Activated naive CD4-positive, alpha-beta T cell (primary cell): ENCODE data around the gene SLC19A1.

Source experiments
- DNase-seq, 4 experiments: peaks; one replicate each; lab custom pipeline; 2025; lab: John Stamatoyannopoulos, UW

SLC19A1 gene

GRCh38 chr21:45545236-45545570, 3.0 kb upstream of the SLC19A1 start:
- no peak for DNase-seq

- DNase-seq, result no peak
These were observed 2.4 kb upstream of the SLC19A1 start for GRCh38 chr21:45544449-45545235.

- DNase-seq, result no peak
These were observed 1.6 kb upstream of the SLC19A1 start for GRCh38 chr21:45543710-45544448.

- DNase-seq, result no peak
These were observed 1.1 kb upstream of the SLC19A1 start for GRCh38 chr21:45543371-45543709.

GRCh38 chr21:45542667-45543370, 579 bp upstream of the SLC19A1 start:
- DNase-seq, result no peak

- peak; percentile 46 to 70 (median 54) for DNase-seq
These were observed 810 bp downstream of the SLC19A1 start for GRCh38 chr21:45541221-45542039.

GRCh38 chr21:45540601-45540970, 1.7 kb downstream of the SLC19A1 start:
- DNase-seq, result no peak

- no peak for DNase-seq
These were observed 2.2 kb downstream of the SLC19A1 start for GRCh38 chr21:45539796-45540600.

- no peak for DNase-seq
These were observed 3.0 kb downstream of the SLC19A1 start for GRCh38 chr21:45539046-45539795.

GRCh38 chr21:45538381-45539045, 3.7 kb downstream of the SLC19A1 start:
- DNase-seq, result no peak

GRCh38 chr21:45537746-45538291, 4.4 kb downstream of the SLC19A1 start:
- DNase-seq, result no peak

GRCh38 chr21:45537111-45537745, 5.0 kb downstream of the SLC19A1 start:
- no peak for DNase-seq

- no peak for DNase-seq
These were observed 5.7 kb downstream of the SLC19A1 start for GRCh38 chr21:45536301-45537081.

GRCh38 chr21:45535341-45536081, 6.7 kb downstream of the SLC19A1 start:
- DNase-seq, result no peak

- DNase-seq, result no peak
These were observed 7.5 kb downstream of the SLC19A1 start for GRCh38 chr21:45534636-45535331.

GRCh38 chr21:45533846-45534635, 8.2 kb downstream of the SLC19A1 start:
- no peak for DNase-seq
